ENCODE results near the gene ENO2. TPM values are rescaled to one million over a fixed set of nuclear protein-coding genes. Genes with fewer than 3 reads are reported as not detected.
A peak's percentile ranks its signal among the peaks of the same experiment; 100 is the strongest.

Gene ENO2
- total RNA-seq, 1 experiment from 2014 or later = 166 TPM

DNA sequence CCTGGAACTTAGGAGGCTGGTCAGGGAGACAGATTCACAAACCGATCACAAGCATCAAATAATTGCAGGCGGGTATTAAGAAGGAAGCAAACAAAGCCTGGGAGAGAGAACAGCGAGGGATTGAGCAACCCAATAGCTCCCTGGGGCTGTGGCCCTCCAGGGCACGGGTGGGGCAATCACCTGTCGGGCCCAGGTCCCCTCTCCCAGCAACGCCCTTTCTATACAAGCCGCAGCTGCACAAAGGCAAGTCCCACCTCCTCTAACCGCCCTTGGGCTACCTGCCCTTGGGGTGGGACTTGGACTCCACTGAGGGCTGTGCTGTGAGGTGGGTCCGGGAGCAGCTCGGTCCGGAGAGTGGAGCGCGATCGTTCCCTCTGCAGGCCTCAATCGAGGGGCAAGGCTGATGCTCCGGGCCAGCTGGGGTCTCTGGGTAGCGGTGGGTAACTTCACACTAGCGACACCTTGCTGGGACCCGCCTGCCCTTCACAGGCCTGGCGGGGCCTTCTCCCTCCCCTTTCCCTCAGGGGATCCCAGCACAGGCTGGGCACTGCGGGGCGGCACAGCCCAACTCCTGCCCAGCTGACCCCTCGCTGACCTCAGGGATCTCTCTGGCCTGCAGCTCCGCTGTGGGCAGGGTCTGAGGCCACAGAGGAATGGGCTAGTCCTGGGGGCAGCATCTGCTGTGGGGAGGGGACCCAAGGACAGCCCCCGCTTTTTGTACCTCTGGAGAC, 48.1 kb downstream of the ENO2 start:
- H3K4me1 ChIP-seq (ENCODE audit: insufficient read depth, low read length) = peaks cover 6% of the 10 kb centered on the region; the same call in 1 of the 2 replicates
- peaks cover 18 to 33% (median 22%) of the 10 kb centered on the region in 3 experiments for H3K36me3 Mint-ChIP-seq (ENCODE audit: insufficient read depth in 1 of 3, low read depth in 3 of 3)
- H2AFZ ChIP-seq (ENCODE audit: low read length) = no peak overlapping the region

More for the DNA sequence above, 48.1 kb downstream of the ENO2 start:
- no peaks in the 10 kb centered on the region for H3K27me3 ChIP-seq (ENCODE audit: insufficient read depth, low read length)
- peak overlapping the region; percentile 54 for H3K9ac ChIP-seq (ENCODE audit: extremely low read depth, insufficient read length, low read length)
- peaks cover 17% of the 10 kb centered on the region for H3K23me2 ChIP-seq (ENCODE audit: insufficient read length, low read depth, low read length, poor library complexity, severe bottlenecking)
- H3T11ph ChIP-seq (ENCODE audit: low read length) = no peak overlapping the region
- H4K8ac ChIP-seq (replicated peaks; ENCODE audit: insufficient read length, low read depth, low read length) = no peak overlapping the region
- H4K5ac ChIP-seq (ENCODE audit: insufficient read length, low read depth, low read length) = no peak overlapping the region
- H3K9me3 ChIP-seq (ENCODE audit: control insufficient read depth, low read depth, low read length) = no peaks in the 10 kb centered on the region
- Mint-ChIP-seq H3K4me3 (peak overlapping the region; percentile 68 to 82), H3K4me1 (peaks cover 45 to 60% of the 10 kb centered on the region in 2 experiments), H3K9me3 (no peaks in the 10 kb centered on the region), H3K27ac (peak overlapping the region; percentile 98 to 99 (median 99)), H3K27me3 (ENCODE audit: low read depth) (no peaks in the 10 kb centered on the region; the same call in 1 of the 2 replicates)
- no peaks in the 10 kb centered on the region; the same call in 1 of the 2 replicates for H3K79me2 ChIP-seq (ENCODE audit: insufficient read depth, low read length)
- no CpG with 5 or more reads among the region's 25 CpGs for WGBS (ENCODE audit: extremely low coverage, insufficient read length, low lambda C conversion rate)
- peak overlapping the region; percentile 10 for H4K91ac ChIP-seq (ENCODE audit: insufficient read length, low read depth, low read length)
- H3K18ac ChIP-seq (ENCODE audit: insufficient read length, low read depth, low read length) = peak overlapping the region; percentile 71
- no peak overlapping the region for H2BK5ac ChIP-seq (ENCODE audit: insufficient read length, low read length)
- no peak overlapping the region for H2BK120ac ChIP-seq (ENCODE audit: low read depth, low read length, poor library complexity, severe bottlenecking)
- no peak overlapping the region for H2BK12ac ChIP-seq (ENCODE audit: insufficient read length, low read depth, low read length)
- no peak overlapping the region for H2AK5ac ChIP-seq (ENCODE audit: insufficient read length, low read length)
- TF ChIP-seq, protein P1, sequence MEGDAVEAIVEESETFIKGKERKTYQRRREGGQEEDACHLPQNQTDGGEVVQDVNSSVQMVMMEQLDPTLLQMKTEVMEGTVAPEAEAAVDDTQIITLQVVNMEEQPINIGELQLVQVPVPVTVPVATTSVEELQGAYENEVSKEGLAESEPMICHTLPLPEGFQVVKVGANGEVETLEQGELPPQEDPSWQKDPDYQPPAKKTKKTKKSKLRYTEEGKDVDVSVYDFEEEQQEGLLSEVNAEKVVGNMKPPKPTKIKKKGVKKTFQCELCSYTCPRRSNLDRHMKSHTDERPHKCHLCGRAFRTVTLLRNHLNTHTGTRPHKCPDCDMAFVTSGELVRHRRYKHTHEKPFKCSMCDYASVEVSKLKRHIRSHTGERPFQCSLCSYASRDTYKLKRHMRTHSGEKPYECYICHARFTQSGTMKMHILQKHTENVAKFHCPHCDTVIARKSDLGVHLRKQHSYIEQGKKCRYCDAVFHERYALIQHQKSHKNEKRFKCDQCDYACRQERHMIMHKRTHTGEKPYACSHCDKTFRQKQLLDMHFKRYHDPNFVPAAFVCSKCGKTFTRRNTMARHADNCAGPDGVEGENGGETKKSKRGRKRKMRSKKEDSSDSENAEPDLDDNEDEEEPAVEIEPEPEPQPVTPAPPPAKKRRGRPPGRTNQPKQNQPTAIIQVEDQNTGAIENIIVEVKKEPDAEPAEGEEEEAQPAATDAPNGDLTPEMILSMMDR (conservative IDR thresholded peaks at IDR 0.05) = no peak
- peak; percentile 81 for DNase-seq
- H4K20me1 ChIP-seq (ENCODE audit: control insufficient read depth, insufficient read depth, insufficient read length) = peaks cover 2% of the 10 kb centered on the region
- no peak overlapping the region for H3K27ac ChIP-seq (ENCODE audit: insufficient read length, low read depth, low read length)
- H3K56ac ChIP-seq (ENCODE audit: insufficient read length, low read depth, low read length) = no peak overlapping the region
- peak overlapping the region; percentile 18; the same call in 1 of the 2 replicates for H2BK15ac ChIP-seq (ENCODE audit: low read depth, low read length)
- no peaks in the 10 kb centered on the region for H3K79me1 ChIP-seq (ENCODE audit: insufficient read depth, low read depth, low read length, poor library complexity, severe bottlenecking)
- no peak overlapping the region for H3K4ac ChIP-seq (ENCODE audit: low read depth, low read length)
- H3K4me2 ChIP-seq (ENCODE audit: insufficient read depth, insufficient read length, low read length) = peak overlapping the region; percentile 72
- H2BK20ac ChIP-seq (ENCODE audit: low read depth, low read length, poor library complexity, severe bottlenecking) = no peak overlapping the region
- peak overlapping the region; percentile 79 for H3K14ac ChIP-seq (ENCODE audit: insufficient read depth, low read length)
- H3K23ac ChIP-seq (ENCODE audit: insufficient read length, low read depth, low read length) = no peak overlapping the region

Measured in H9 (cell line).